Activated naive CD4-positive, alpha-beta T cell treated with anti-CD3 and anti-CD28 coated beads, Interleukin-2, amount 50 U/mL, for 72 hours (primary cell): ENCODE measurements around the gene CELF2. TPM values are rescaled to one million over a fixed set of nuclear protein-coding genes. Genes with fewer than 3 reads are reported as not detected.
A peak's percentile ranks its signal among the peaks of the same experiment; 100 is the strongest.

ENCODE experiments used
- ATAC-seq, 2 donors: fragments of 150-1000 bp; cut with Tn5 transposase; 2 replicates each; pipeline ENCODE4 v1.10.0; 2021; ENCODE audit warnings: mild to moderate bottlenecking in 2 of 2, moderate library complexity in 2 of 2
- DNase-seq, 2 donors: peaks; one replicate each; pipeline ENCODE4 v3.0.0; 2021 to 2022; ENCODE audit warnings: low spot score in 2 of 2
- H3K27ac Mint-ChIP-seq, 2 donors: one replicate each; pipeline ENCODE4 v1.8.0; 2022; ENCODE audit warnings: mild to moderate bottlenecking in 2 of 2, mixed read lengths in 2 of 2
- H3K36me3 Mint-ChIP-seq, 2 donors: one replicate each; pipeline ENCODE4 v1.8.0; 2022; ENCODE audit warnings: mixed read lengths in 2 of 2
- H3K9me3 Mint-ChIP-seq, 2 donors: one replicate each; pipeline ENCODE4 v1.8.0; 2022; ENCODE audit warnings: mixed read lengths in 2 of 2
- total RNA-seq, 2 donors: library from RNA; stranded (reverse); gene quantifications; one replicate each; pipeline ENCODE4 v1.2.3, GENCODE V29; 2022

CELF2 gene
- total RNA-seq, 2 donors from 2014 or later: 95.0 to 120 TPM

- H3K36me3 Mint-ChIP-seq: peaks cover 47 to 89% of the 10 kb centered on the region in 2 donors
- peak; percentile 23 to 31 for ATAC-seq
- peak overlapping the region; percentile 38 to 88 for H3K27ac Mint-ChIP-seq
- DNase-seq: no peak
- H3K9me3 Mint-ChIP-seq: peaks cover 0 to 6% of the 10 kb centered on the region in 2 donors
These were observed 173.5 kb downstream of the CELF2 start for GRCh38 chr10:11191190-11191589.

DNA sequence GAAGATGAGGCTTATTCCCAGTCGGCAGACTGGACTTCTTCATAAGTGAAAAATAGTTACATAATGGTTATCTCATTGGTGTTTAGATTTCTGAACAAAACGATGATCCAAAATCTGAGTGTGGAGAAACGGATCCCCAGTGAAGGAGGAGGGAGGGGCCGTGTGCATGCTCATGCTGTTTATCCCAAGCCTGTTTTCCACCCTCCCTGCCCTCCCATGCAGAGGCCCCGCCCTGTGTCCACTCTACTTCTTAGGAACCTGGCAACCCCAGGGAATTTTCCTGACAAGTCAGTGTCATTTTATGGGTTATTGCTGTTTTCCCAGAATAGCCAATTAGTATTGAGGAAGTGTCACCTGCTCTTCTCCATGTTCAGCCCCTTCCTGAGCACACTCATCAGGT is 174.0 kb downstream of the CELF2 start:
- no peak for DNase-seq
- no peak for ATAC-seq
- Mint-ChIP-seq H3K9me3 (peaks cover 0 to 6% of the 10 kb centered on the region in 2 donors), H3K36me3 (peaks cover 42 to 84% of the 10 kb centered on the region in 2 donors), H3K27ac (peak overlapping the region; percentile 38 to 75)

GRCh38 chr10:11192304-11193000 is 174.8 kb downstream of the CELF2 start:
- DNase-seq: no peak
- peak overlapping the region; percentile 38 to 75 for H3K27ac Mint-ChIP-seq
- peak; percentile 11 to 13 for ATAC-seq
- peaks cover 0 to 4% of the 10 kb centered on the region in 2 donors for H3K9me3 Mint-ChIP-seq
- peaks cover 41 to 84% of the 10 kb centered on the region in 2 donors for H3K36me3 Mint-ChIP-seq

- H3K9me3 Mint-ChIP-seq: no peaks in the 10 kb centered on the region
- peak overlapping the region; percentile 38 to 73 for H3K27ac Mint-ChIP-seq
- DNase-seq: no peak
- peak in 1 of 2 donors; percentile 17 for ATAC-seq
- H3K36me3 Mint-ChIP-seq: peaks cover 38 to 83% of the 10 kb centered on the region in 2 donors
These were observed 175.4 kb downstream of the CELF2 start for GRCh38 chr10:11193001-11193551.

DNA sequence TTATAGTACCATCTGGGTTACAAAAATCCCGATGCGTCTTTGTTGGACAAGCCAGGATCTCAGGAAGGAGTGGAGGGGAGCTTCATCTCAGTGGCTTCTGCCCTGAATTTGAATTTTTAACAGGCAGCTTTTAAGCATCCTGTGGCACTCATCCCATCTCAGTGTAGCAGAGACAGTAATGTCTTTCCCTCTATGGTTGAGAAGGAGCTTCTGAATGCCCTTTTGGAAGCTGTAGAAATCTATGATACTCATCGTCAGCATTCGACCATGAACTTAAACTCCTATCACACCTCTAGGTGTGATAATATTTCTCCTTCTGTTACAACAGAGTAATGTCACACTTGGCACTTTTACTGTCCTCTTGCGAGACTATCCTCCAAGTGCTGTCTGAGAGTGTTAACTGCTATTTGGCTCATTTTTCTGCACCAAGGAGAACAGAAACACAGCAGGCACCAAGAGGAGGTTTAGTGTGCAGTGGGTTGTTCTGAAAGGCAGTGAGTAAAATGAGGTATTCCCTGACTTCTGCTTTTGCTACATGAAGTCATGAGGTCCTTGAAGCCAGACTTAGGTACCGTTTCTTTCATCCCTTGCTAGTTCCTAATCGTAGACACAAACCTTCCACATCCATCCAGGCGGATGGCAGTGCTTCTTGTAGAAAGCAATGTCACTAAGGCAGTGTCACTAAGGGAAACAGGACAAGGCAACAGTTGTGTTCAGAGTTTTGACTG is 177.4 kb downstream of the CELF2 start:
- peak overlapping the region; percentile 33 to 88 for H3K27ac Mint-ChIP-seq
- no peak for DNase-seq
- ATAC-seq: no peak
- peaks cover 28 to 79% of the 10 kb centered on the region in 2 donors for H3K36me3 Mint-ChIP-seq
- no peaks in the 10 kb centered on the region for H3K9me3 Mint-ChIP-seq

DNA sequence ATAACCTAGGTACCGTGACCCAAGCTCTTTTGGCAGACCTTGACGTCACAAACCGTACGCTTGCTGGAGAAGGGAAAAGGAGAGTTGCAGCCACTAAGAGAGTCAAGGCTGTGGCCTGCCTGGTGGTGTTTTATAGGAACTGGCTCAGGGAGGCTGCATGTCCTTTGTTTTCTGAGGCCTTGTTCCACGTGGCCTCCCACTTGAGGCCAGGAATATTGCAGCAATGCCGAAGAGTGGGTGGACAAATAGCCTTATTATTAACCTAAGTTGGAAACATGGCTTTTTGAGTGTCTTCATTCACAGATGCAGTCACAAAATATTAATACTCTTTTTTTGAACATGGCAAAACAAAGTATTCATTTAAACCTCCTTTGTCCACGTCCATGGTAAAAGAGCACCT is 178.0 kb downstream of the CELF2 start:
- no peak for ATAC-seq
- peaks cover 25 to 82% of the 10 kb centered on the region in 2 donors for H3K36me3 Mint-ChIP-seq

DNA sequence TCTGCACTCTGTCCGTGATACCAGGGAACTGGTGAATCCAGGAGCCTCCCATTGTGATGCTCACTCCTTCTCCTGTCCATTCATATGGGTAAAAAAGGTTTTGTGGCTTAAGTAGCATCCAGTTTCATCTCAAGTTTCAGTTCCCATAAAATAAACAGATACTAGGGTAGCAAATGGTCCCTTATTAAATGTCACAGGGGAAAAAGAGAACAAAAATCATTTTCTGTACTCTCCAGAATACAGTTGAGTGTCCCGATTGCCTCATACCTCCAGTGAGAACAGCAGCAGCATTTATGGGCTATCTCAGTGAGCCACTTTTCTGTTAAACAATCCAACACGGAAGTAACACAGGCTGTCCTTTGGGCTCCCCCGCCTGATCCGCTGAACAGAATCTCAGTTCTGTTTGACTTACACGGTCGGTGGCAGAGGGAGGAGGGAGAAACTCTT is 179.6 kb downstream of the CELF2 start:
- Mint-ChIP-seq H3K9me3 (no peaks in the 10 kb centered on the region), H3K36me3 (peaks cover 36 to 86% of the 10 kb centered on the region in 2 donors), H3K27ac (peak overlapping the region; percentile 74 to 77)
- ATAC-seq (peak in 1 of 2 donors; percentile 16), DNase-seq (no peak)

More for the DNA sequence above, 178.0 kb downstream of the CELF2 start:
- DNase-seq: no peak
- H3K9me3 Mint-ChIP-seq: no peaks in the 10 kb centered on the region
- H3K27ac Mint-ChIP-seq: peak overlapping the region; percentile 33 to 88

DNA sequence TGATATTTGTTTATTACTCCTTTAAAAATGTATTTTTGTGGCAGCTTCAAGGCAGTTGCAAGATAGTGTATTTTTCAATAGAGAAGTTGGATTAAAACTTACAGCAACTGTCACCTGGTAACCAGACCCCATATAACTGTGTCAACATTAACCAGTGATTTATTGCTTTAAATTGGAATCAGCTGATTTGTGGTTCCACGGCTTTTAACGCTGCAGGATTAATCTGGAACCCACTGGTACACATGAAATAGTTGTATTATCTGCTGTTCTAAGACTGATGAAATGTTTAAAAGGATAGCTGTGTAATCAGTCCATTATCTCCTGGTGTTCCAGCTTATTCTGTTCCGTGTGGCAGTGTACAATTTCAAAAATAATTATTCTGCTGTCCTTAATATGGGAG is 180.2 kb downstream of the CELF2 start:
- peaks cover 33 to 86% of the 10 kb centered on the region in 2 donors for H3K36me3 Mint-ChIP-seq

GRCh38 chr10:11201911-11202310 is 184.2 kb downstream of the CELF2 start:
- peaks cover 38 to 93% of the 10 kb centered on the region in 2 donors for H3K36me3 Mint-ChIP-seq
- H3K27ac Mint-ChIP-seq: peak overlapping the region; percentile 24 to 93
- H3K9me3 Mint-ChIP-seq: no peaks in the 10 kb centered on the region
- DNase-seq (no peak), ATAC-seq (no peak)

More for the DNA sequence above, 180.2 kb downstream of the CELF2 start:
- no peak for ATAC-seq
- Mint-ChIP-seq H3K9me3 (no peaks in the 10 kb centered on the region), H3K27ac (peak overlapping the region; percentile 4 to 93)
- DNase-seq: no peak

GRCh38 chr10:11204351-11204942 is 186.8 kb downstream of the CELF2 start:
- H3K36me3 Mint-ChIP-seq: peaks cover 38 to 84% of the 10 kb centered on the region in 2 donors
- H3K27ac Mint-ChIP-seq: peak overlapping the region; percentile 93 to 97
- DNase-seq (no peak), ATAC-seq (no peak)
- H3K9me3 Mint-ChIP-seq: no peaks in the 10 kb centered on the region

DNA sequence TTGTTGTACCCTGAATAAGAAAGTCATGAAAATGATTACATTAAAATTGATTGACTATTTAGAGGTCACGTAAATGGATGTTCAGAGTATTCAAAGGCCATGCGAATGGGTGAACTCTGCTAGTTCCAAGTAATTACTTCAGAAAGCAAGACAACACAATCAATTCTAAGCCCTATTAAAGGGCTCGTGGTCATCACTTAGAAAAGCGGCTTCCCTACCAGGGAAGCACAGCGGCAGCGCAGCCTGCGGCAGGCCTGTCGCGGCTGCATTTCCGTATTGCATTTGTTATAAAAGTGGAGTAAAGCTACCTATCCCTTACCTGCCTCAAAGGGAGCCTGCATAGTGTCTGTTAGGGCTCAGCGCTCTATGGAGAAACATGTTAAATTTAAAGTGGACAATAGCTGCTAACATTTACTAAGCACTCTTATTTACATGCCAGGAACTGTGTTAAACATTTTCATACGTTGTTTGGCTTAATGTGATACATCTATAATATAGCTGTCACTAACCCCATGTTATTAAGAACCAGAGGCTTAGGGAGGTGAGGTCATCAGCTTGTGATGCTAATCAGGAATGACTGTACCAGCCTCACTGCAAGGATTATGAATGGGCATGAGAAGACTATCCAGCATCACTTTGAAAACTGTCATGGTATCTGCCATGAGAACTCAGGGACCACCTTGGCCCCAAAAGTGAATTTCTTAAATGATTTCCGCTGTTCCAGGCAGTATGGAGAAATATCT is 187.5 kb downstream of the CELF2 start:
- no peaks in the 10 kb centered on the region for H3K9me3 Mint-ChIP-seq
- peaks cover 38 to 80% of the 10 kb centered on the region in 2 donors for H3K36me3 Mint-ChIP-seq
- DNase-seq (no peak), ATAC-seq (peak; percentile 78 to 84)
- peak overlapping the region; percentile 93 to 97 for H3K27ac Mint-ChIP-seq

DNA sequence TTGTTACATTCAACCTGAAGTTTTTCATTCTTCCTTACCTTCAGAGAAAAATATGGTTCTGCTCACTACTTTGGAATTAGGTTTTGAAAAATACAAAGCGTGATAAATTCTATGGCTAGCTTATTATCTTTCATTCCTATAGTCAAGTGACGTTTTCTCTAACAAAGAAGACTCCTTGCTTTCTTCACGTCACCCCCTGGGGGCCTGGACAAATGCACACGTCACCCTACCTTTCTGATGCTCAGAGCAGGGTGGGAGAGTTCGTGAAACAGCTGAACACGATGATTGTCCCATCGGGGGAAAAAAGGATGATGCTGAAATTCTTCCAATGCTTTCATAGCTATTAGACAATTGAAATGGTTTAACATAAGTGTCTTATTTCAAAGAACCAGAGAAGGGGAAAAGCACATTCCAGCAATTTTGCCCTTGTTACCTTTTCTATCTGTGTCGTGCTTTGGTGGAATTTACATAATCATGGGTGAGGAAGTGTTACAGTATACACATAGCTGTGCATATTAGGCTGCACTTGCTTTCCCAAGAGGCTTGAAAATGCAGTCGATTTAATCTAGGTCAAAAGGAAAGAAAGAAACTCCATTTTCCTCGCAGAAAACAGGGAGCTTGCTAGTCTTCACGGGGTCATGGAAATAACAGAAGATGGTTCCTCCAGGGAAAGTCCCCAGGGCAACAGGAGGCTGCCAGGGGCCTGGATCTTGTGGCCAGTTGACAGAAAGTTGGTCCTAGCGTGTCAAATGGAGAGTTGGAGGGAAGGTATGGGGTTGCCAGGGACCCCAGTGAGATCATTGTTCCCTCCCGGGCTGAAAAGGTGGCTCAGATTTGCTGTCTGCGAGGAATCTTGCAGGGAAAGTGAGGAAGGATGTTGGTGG is 189.2 kb downstream of the CELF2 start:
- ATAC-seq: no peak
- H3K9me3 Mint-ChIP-seq: no peaks in the 10 kb centered on the region
- DNase-seq: no peak
- H3K27ac Mint-ChIP-seq: peak overlapping the region; percentile 93 to 97
- peaks cover 36 to 75% of the 10 kb centered on the region in 2 donors for H3K36me3 Mint-ChIP-seq

- ATAC-seq (no peak), DNase-seq (no peak)
- Mint-ChIP-seq H3K9me3 (no peaks in the 10 kb centered on the region), H3K36me3 (peaks cover 32 to 74% of the 10 kb centered on the region in 2 donors), H3K27ac (peak overlapping the region; percentile 93 to 97)
These were observed 189.8 kb downstream of the CELF2 start for GRCh38 chr10:11207560-11207844.

DNA sequence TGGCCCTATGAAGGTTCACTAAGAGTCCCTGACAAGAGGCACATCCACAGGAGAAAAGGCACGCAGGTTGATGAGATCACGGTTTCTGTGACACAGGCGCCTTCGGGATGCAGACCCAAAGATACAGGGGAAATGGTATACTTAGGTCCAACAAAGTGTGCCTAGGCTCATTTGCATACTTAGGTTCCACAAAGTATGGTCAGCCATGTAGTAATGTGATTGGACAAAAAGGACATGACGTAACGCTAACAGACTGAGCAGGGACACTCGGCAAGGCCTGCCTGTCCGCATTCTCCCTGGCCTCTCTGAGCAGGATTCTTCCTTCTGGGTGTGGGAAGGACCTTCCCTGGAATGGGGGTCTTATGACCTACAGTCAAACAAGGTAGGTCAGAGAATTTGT is 190.6 kb downstream of the CELF2 start:
- DNase-seq: no peak
- H3K36me3 Mint-ChIP-seq: peaks cover 28 to 74% of the 10 kb centered on the region in 2 donors
- H3K27ac Mint-ChIP-seq: peak overlapping the region; percentile 93 to 97
- ATAC-seq: no peak
- H3K9me3 Mint-ChIP-seq: no peaks in the 10 kb centered on the region
